Suprapubic skin (tissue), 4 donors: ENCODE results near the gene BZW1. TPM values are rescaled to one million over a fixed set of nuclear protein-coding genes. Genes with fewer than 3 reads are reported as not detected.
"Not testable (repeated sequence)": the region's sequence is repeated elsewhere in the genome, so short reads cannot be mapped to it uniquely, and the experiment has no call there.

Source experiments
- DNase-seq, 2 donors: peaks; one replicate each; pipeline ENCODE4 v3.0.0-alpha.2; 2019; ENCODE audit warnings: low spot score in 2 of 2
- H3K27ac ChIP-seq: fragments of 200-600 bp; sonication (generic); one replicate; pipeline ENCODE4 v1.5.1; 2019
- H3K27me3 ChIP-seq: fragments of 200-600 bp; sonication (generic); one replicate; pipeline ENCODE4 v1.5.1; 2019
- H3K36me3 ChIP-seq: fragments of 200-600 bp; sonication (generic); one replicate; pipeline ENCODE4 v1.5.1; 2019
- H3K4me1 ChIP-seq: fragments of 200-600 bp; sonication (generic); one replicate; pipeline ENCODE4 v1.5.1; 2019
- H3K4me3 ChIP-seq: fragments of 200-600 bp; sonication (generic); one replicate; pipeline ENCODE4 v1.5.1; 2019; ENCODE audit warnings: mild to moderate bottlenecking
- H3K9me3 ChIP-seq: fragments of 200-600 bp; sonication (generic); one replicate; pipeline ENCODE4 v1.5.1; 2019
- EP300 ChIP-seq: sonication (generic); formaldehyde crosslinking; IDR thresholded peaks from one replicate; pipeline ENCODE4 v1.6.1; 2017; ENCODE audit warnings: antibody characterized with exemption
- POLR2A ChIP-seq, 2 donors: fragments of 450-650 bp; IDR thresholded peaks; one replicate each; pipeline ENCODE4 v1.6.1; 2017; ENCODE audit warnings: antibody characterized with exemption in 2 of 2, mild to moderate bottlenecking in 2 of 2, moderate library complexity in 2 of 2
- POLR2AphosphoS5 ChIP-seq, 3 donors: sonication (generic); formaldehyde crosslinking; IDR thresholded peaks; one replicate each; pipeline ENCODE4 v1.6.1; 2017; ENCODE audit warnings: antibody characterized with exemption in 3 of 3
- WGBS: methylation state at CpG from one replicate; pipeline ENCODE4 v1.1.5; 2018; 5-methylcytosine and 5-hydroxymethylcytosine counted together
- total RNA-seq, 4 donors: library from RNA; depleted of rRNA; stranded (reverse); fragments of >200 nt; gene quantifications; one replicate each; pipeline ENCODE4 v1.1.0, GENCODE V29; 2016
- TF ChIP-seq, protein P1 (sequence below), 2 donors: fragments of 200-600 bp in 1 of 2; fragments of 450-650 bp in 1 of 2; sonication (generic) in 1 of 2; IDR thresholded peaks; one replicate each; pipeline ENCODE4 v1.5.1; 2016 to 2019; ENCODE audit warnings: antibody characterized with exemption in 2 of 2, mild to moderate bottlenecking in 1 of 2, moderate library complexity in 1 of 2

BZW1 gene
- total RNA-seq, 4 donors from 2014 or later = 103 to 215 (median 137) TPM

- WGBS = 87% methylated on average over 7 of the region's 7 CpGs
- Histone ChIP-seq H3K4me3 (no peak overlapping the region), H3K27ac (no peak overlapping the region), H3K36me3 (no peaks in the 10 kb centered on the region), H3K27me3 (no peaks in the 10 kb centered on the region), H3K4me1 (peaks cover 14% of the 10 kb centered on the region), H3K9me3 (no peaks in the 10 kb centered on the region)
- DNase-seq = no peak
- TF ChIP-seq EP300 (no peak), POLR2AphosphoS5 (IDR thresholded peaks at IDR 0.05) (no peak)
- TF ChIP-seq, protein P1, sequence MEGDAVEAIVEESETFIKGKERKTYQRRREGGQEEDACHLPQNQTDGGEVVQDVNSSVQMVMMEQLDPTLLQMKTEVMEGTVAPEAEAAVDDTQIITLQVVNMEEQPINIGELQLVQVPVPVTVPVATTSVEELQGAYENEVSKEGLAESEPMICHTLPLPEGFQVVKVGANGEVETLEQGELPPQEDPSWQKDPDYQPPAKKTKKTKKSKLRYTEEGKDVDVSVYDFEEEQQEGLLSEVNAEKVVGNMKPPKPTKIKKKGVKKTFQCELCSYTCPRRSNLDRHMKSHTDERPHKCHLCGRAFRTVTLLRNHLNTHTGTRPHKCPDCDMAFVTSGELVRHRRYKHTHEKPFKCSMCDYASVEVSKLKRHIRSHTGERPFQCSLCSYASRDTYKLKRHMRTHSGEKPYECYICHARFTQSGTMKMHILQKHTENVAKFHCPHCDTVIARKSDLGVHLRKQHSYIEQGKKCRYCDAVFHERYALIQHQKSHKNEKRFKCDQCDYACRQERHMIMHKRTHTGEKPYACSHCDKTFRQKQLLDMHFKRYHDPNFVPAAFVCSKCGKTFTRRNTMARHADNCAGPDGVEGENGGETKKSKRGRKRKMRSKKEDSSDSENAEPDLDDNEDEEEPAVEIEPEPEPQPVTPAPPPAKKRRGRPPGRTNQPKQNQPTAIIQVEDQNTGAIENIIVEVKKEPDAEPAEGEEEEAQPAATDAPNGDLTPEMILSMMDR (IDR thresholded peaks at IDR 0.05) = no peak
Observed at GRCh38 chr2:200797242-200797770, 14.4 kb upstream of the BZW1 start.

- H3K4me3 ChIP-seq = no peak overlapping the region
- no peaks in the 10 kb centered on the region for H3K9me3 ChIP-seq
- H3K4me1 ChIP-seq = peaks cover 14% of the 10 kb centered on the region
- TF ChIP-seq POLR2AphosphoS5 (IDR thresholded peaks at IDR 0.05) (no peak), EP300 (no peak), POLR2A (IDR thresholded peaks at IDR 0.05) (no peak)
- TF ChIP-seq, protein P1 (IDR thresholded peaks at IDR 0.05) = no peak
- no peaks in the 10 kb centered on the region for H3K36me3 ChIP-seq
- no peaks in the 10 kb centered on the region for H3K27me3 ChIP-seq
- 78% methylated on average over 1 of the region's 1 CpG for WGBS
- no peak for DNase-seq
- H3K27ac ChIP-seq = no peak overlapping the region
Observed at GRCh38 chr2:200798514-200798913, 13.2 kb upstream of the BZW1 start.

- Histone ChIP-seq H3K9me3 (no peaks in the 10 kb centered on the region), H3K4me1 (peaks cover 8% of the 10 kb centered on the region), H3K27me3 (no peaks in the 10 kb centered on the region), H3K4me3 (no peak overlapping the region), H3K27ac (no peak overlapping the region), H3K36me3 (no peaks in the 10 kb centered on the region)
- TF ChIP-seq POLR2AphosphoS5 (IDR thresholded peaks at IDR 0.05) = no peak
- TF ChIP-seq, protein P1 (IDR thresholded peaks at IDR 0.05) = no peak
- TF ChIP-seq POLR2A (IDR thresholded peaks at IDR 0.05) = no peak
- TF ChIP-seq EP300 = no peak
- DNase-seq = no peak
- 96% methylated on average over 2 of the region's 2 CpGs for WGBS
Observed at GRCh38 chr2:200800458-200800857, 11.3 kb upstream of the BZW1 start.

DNA sequence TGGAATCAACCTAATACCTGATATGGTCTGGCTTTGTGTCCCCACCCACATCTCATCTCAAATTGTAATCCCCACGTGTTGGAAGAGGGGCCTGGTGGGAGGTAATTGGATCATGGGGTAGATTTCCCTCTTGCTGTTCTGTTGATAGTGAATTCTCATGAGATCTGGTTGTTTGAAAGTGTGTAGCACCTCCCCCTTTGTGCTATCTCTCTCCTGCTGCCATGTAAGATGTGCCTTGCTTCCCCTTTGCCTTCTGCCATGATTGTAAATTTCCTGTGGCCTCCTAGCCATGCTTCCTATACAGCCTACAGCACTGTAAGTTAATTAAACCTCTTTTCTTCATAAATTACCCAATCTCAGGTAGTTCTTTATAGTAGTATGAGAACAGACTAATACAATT lies 10.3 kb upstream of the BZW1 start:
- not testable (repeated sequence) for H3K4me3 ChIP-seq

GRCh38 chr2:200809506-200810251 lies 2.0 kb upstream of the BZW1 start:
- peaks cover 35% of the 10 kb centered on the region for H3K4me1 ChIP-seq
- no peaks in the 10 kb centered on the region for H3K9me3 ChIP-seq
- DNase-seq = no peak
- TF ChIP-seq, protein P1 (IDR thresholded peaks at IDR 0.05) = no peak
- TF ChIP-seq EP300 = no peak
- no peak for TF ChIP-seq POLR2AphosphoS5 (IDR thresholded peaks at IDR 0.05)
- no peaks in the 10 kb centered on the region for H3K36me3 ChIP-seq
- no peak overlapping the region for H3K27ac ChIP-seq
- 87% methylated on average over 7 of the region's 7 CpGs for WGBS
- no peaks in the 10 kb centered on the region for H3K27me3 ChIP-seq
- H3K4me3 ChIP-seq = no peak overlapping the region

More for the DNA sequence above, 10.3 kb upstream of the BZW1 start:
- WGBS = no CpG with 5 or more reads among the region's 1 CpG
- not testable (repeated sequence) for H3K36me3 ChIP-seq, H3K27me3 ChIP-seq, H3K4me1 ChIP-seq, H3K9me3 ChIP-seq, H3K27ac ChIP-seq, DNase-seq
